WTC11 (cell line): ENCODE data around the gene LDLRAD4. TPM values are rescaled to one million over a fixed set of nuclear protein-coding genes. Genes with fewer than 3 reads are reported as not detected.

ENCODE experiments used
- ATAC-seq: fragments of 200-7000 bp; cut with Tn5 transposase; 2 replicates; pipeline ENCODE4 v1.10.0; 2021; ENCODE audit warnings: mild to moderate bottlenecking, moderate library complexity
- CTCF ChIA-PET: fragments of 300-600 bp; sonication (Branson Sonifier 250); formaldehyde crosslinking; loops from one replicate; lab custom pipeline; 2021; ENCODE audit warnings: antibody characterized with exemption; lab: Charles Lee
- POLR2A ChIA-PET: fragments of 350-600 bp; sonication (Branson Sonifier 250); formaldehyde crosslinking; loops from one replicate; lab custom pipeline; 2021; ENCODE audit warnings: antibody characterized with exemption; lab: Charles Lee
- DNase-seq: peaks from one replicate; pipeline ENCODE4 v3.0.0; 2021; ENCODE audit warnings: low spot score
- H3K27ac Mint-ChIP-seq: 2 replicates; pipeline ENCODE4 v1.8.0; 2021; ENCODE audit warnings: mixed read lengths
- H3K27me3 Mint-ChIP-seq: 2 replicates; pipeline ENCODE4 v1.8.0; 2021; ENCODE audit warnings: low read depth, mild to moderate bottlenecking, moderate library complexity, mixed read lengths
- H3K36me3 Mint-ChIP-seq: 2 replicates; pipeline ENCODE4 v1.8.0; 2021; ENCODE audit warnings: mixed read lengths
- H3K4me1 Mint-ChIP-seq: 2 replicates; pipeline ENCODE4 v1.8.0; 2022; ENCODE audit warnings: mixed read lengths
- H3K4me3 Mint-ChIP-seq: 2 replicates; pipeline ENCODE4 v1.8.0; 2021; ENCODE audit warnings: mild to moderate bottlenecking, moderate library complexity, mixed read lengths
- H3K9me3 Mint-ChIP-seq: 2 replicates; pipeline ENCODE4 v1.8.0; 2021; ENCODE audit warnings: mixed read lengths
- ATF1 ChIP-seq: sonication (generic); formaldehyde crosslinking; IDR thresholded peaks from 2 replicates; pipeline ENCODE4 v1.8.1; 2023; ENCODE audit warnings: mild to moderate bottlenecking, moderate library complexity, missing genetic modification reagents
- ATF3 ChIP-seq: sonication (generic); formaldehyde crosslinking; conservative IDR thresholded peaks from 2 replicates; pipeline ENCODE4 v1.8.1; 2022; ENCODE audit warnings: mild to moderate bottlenecking, missing genetic modification reagents
- CREB1 ChIP-seq: sonication (generic); formaldehyde crosslinking; IDR thresholded peaks from 2 replicates; pipeline ENCODE4 v1.8.0; 2023; ENCODE audit warnings: mild to moderate bottlenecking, missing genetic modification reagents
- CREM ChIP-seq: sonication (generic); formaldehyde crosslinking; IDR thresholded peaks from 2 replicates; pipeline ENCODE4 v1.8.1; 2022; ENCODE audit warnings: mild to moderate bottlenecking, missing genetic modification reagents, moderate library complexity
- E2F1 ChIP-seq: sonication (generic); formaldehyde crosslinking; IDR thresholded peaks from 2 replicates; pipeline ENCODE4 v1.8.0; 2022; ENCODE audit warnings: mild to moderate bottlenecking, missing genetic modification reagents
- GABPB1 ChIP-seq: sonication (generic); formaldehyde crosslinking; IDR thresholded peaks from 2 replicates; pipeline ENCODE4 v1.8.1; 2023; ENCODE audit warnings: mild to moderate bottlenecking, missing genetic modification reagents
- IRF2 ChIP-seq: sonication (generic); formaldehyde crosslinking; IDR thresholded peaks from 2 replicates; pipeline ENCODE4 v1.8.0; 2022; ENCODE audit warnings: low read depth, missing genetic modification reagents, borderline replicate concordance
- MLX ChIP-seq: sonication (generic); formaldehyde crosslinking; IDR thresholded peaks from 2 replicates; pipeline ENCODE4 v1.8.1; 2023; ENCODE audit warnings: mild to moderate bottlenecking, missing genetic modification reagents, moderate library complexity
- RELA ChIP-seq: sonication (generic); formaldehyde crosslinking; IDR thresholded peaks from 2 replicates; pipeline ENCODE4 v1.8.1; 2022; ENCODE audit warnings: missing genetic modification reagents, mild to moderate bottlenecking, borderline replicate concordance
- RORB ChIP-seq: fragments of 250-450 bp; sonication (Bioruptor Pico); IDR thresholded peaks from 2 replicates; pipeline ENCODE4 v1.9.0; 2021; ENCODE audit warnings: mild to moderate bottlenecking
- SMAD3 ChIP-seq: sonication (generic); formaldehyde crosslinking; IDR thresholded peaks from 2 replicates; pipeline ENCODE4 v1.8.0; 2022; ENCODE audit warnings: missing genetic modification reagents, mild to moderate bottlenecking, borderline replicate concordance
- TCF7 ChIP-seq: sonication (generic); formaldehyde crosslinking; IDR thresholded peaks from 2 replicates; pipeline ENCODE4 v1.8.0; 2022; ENCODE audit warnings: mild to moderate bottlenecking, low read depth, missing genetic modification reagents, moderate library complexity
- TEAD1 ChIP-seq: sonication (generic); formaldehyde crosslinking; IDR thresholded peaks from 2 replicates; pipeline ENCODE4 v1.8.0; 2022; ENCODE audit warnings: mild to moderate bottlenecking, missing genetic modification reagents
- USF2 ChIP-seq: sonication (generic); formaldehyde crosslinking; IDR thresholded peaks from 2 replicates; pipeline ENCODE4 v1.8.1; 2023; ENCODE audit warnings: mild to moderate bottlenecking, missing genetic modification reagents, moderate library complexity
- ZBTB21 ChIP-seq: sonication (generic); formaldehyde crosslinking; IDR thresholded peaks from 2 replicates; pipeline ENCODE4 v1.8.1; 2023; ENCODE audit warnings: mild to moderate bottlenecking, missing genetic modification reagents, borderline replicate concordance
- ZMAT4 ChIP-seq: fragments of 250-450 bp; sonication (Bioruptor Pico); IDR thresholded peaks from 2 replicates; pipeline ENCODE4 v1.9.0; 2021; ENCODE audit warnings: mild to moderate bottlenecking
- ZNF281 ChIP-seq: sonication (generic); formaldehyde crosslinking; IDR thresholded peaks from 2 replicates; pipeline ENCODE4 v1.8.0; 2023; ENCODE audit warnings: mild to moderate bottlenecking, missing genetic modification reagents
- ZNF317 ChIP-seq: sonication (generic); formaldehyde crosslinking; IDR thresholded peaks from 2 replicates; pipeline ENCODE4 v1.8.1; 2023; ENCODE audit warnings: low read depth, mild to moderate bottlenecking, moderate library complexity, missing genetic modification reagents, borderline replicate concordance
- ZNF423 ChIP-seq: fragments of 250-450 bp; sonication (Bioruptor Pico); IDR thresholded peaks from 2 replicates; pipeline ENCODE4 v2.1.2; 2022; ENCODE audit warnings: mild to moderate bottlenecking, moderate library complexity
- total RNA-seq: library from RNA; stranded (reverse); gene quantifications from 3 replicates; pipeline ENCODE4 v1.2.3, GENCODE V29; 2021
- TF ChIP-seq, protein P1 (sequence below): fragments of 250-450 bp; sonication (Bioruptor Pico); IDR thresholded peaks from 2 replicates; pipeline ENCODE4 v1.8.0; 2021; ENCODE audit warnings: mild to moderate bottlenecking
- TF ChIP-seq, protein P2 (sequence below): fragments of 250-450 bp; sonication (Bioruptor Pico); IDR thresholded peaks from 2 replicates; pipeline ENCODE4 v1.9.0; 2021; ENCODE audit warnings: mild to moderate bottlenecking, borderline replicate concordance
- TF ChIP-seq, protein P3 (sequence below): fragments of 250-450 bp; sonication (Bioruptor Pico); IDR thresholded peaks from 2 replicates; pipeline ENCODE4 v1.9.0; 2021; ENCODE audit warnings: moderate library complexity, mild to moderate bottlenecking, inconsistent platforms, borderline replicate concordance

Gene LDLRAD4
- total RNA-seq, 1 experiment from 2014 or later: 6.2 TPM

DNA sequence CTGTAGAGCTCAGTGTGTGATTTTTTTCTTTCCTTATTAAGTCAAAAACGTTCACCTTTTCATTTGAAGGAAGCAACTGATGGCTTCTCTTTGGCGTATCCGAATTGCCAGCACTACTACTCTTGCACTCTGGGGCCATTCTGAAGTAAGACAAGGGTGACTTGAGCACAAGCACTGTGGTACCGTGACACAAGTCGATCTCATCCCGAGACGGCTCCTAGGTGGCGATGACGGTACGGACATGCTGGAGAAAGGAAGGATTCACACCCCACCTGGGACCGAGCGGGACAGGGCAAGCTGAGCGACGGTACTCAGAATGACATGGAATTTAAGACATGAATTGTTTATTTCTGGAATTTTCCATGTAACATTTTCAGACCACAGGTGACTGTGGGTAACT, 36.8 kb upstream of the LDLRAD4 start:
- DNase-seq: no peak
- TF ChIP-seq MLX (CRISPR knock-in tag) (no peak), RELA (CRISPR knock-in tag) (no peak), TEAD1 (CRISPR knock-in tag) (no peak), CREB1 (CRISPR knock-in tag) (no peak), CREM (CRISPR knock-in tag) (no peak), ATF3 (no peak), ZNF317 (CRISPR knock-in tag) (no peak), SMAD3 (CRISPR knock-in tag) (no peak), ZNF281 (no peak), RORB (CRISPR knock-in tag) (no peak), TCF7 (CRISPR knock-in tag) (no peak), IRF2 (CRISPR knock-in tag) (no peak), ZBTB21 (CRISPR knock-in tag) (no peak), GABPB1 (CRISPR knock-in tag) (no peak)
- TF ChIP-seq, protein P1, sequence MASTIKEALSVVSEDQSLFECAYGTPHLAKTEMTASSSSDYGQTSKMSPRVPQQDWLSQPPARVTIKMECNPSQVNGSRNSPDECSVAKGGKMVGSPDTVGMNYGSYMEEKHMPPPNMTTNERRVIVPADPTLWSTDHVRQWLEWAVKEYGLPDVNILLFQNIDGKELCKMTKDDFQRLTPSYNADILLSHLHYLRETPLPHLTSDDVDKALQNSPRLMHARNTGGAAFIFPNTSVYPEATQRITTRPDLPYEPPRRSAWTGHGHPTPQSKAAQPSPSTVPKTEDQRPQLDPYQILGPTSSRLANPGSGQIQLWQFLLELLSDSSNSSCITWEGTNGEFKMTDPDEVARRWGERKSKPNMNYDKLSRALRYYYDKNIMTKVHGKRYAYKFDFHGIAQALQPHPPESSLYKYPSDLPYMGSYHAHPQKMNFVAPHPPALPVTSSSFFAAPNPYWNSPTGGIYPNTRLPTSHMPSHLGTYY (CRISPR knock-in tag): no peak
- H3K9me3 Mint-ChIP-seq: no peaks in the 10 kb centered on the region
- H3K27me3 Mint-ChIP-seq: peaks cover 48% of the 10 kb centered on the region
- H3K36me3 Mint-ChIP-seq: no peaks in the 10 kb centered on the region
- ATAC-seq: peak; percentile 55
- POLR2A ChIA-PET: no interaction called here
- H3K4me3 Mint-ChIP-seq: no peak overlapping the region
- CTCF ChIA-PET: interaction anchor here (0.7 to 2.1 kb wide), 7 partner anchors 8 to 349 kb away, joined by 3 to 6 read pairs (median 4); no protein-coding TSS in a partner anchor
- peaks cover 28% of the 10 kb centered on the region for H3K4me1 Mint-ChIP-seq
- no peak overlapping the region; the same call in 1 of the 2 replicates for H3K27ac Mint-ChIP-seq

DNA sequence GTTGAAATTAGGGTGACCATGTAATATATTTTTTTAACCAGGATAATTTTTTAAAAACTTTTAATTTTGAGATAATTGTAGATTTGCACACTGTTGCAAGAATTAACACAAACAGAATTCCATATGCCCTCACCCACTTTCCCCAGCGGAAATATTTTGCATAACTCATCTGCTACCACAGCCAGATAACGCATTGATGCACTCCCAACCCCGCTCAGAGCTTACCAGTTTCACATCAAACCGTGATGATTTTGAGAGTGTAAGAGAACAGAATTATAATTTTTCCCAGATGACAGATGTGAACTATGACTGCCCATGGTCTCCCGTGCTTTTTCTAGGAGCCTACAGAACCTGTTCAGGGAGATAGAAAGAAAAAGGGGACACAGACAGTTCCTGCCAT, 35.2 kb upstream of the LDLRAD4 start:
- Mint-ChIP-seq H3K27me3 (peaks cover 48% of the 10 kb centered on the region), H3K4me3 (no peak overlapping the region), H3K9me3 (no peaks in the 10 kb centered on the region), H3K27ac (no peak overlapping the region), H3K4me1 (peaks cover 28% of the 10 kb centered on the region), H3K36me3 (no peaks in the 10 kb centered on the region)
- ATAC-seq (no peak), DNase-seq (no peak)
- POLR2A ChIA-PET: interaction anchor here (0.6 kb wide), 1 partner anchor 317 kb away, joined by 3 read pairs; no protein-coding TSS in a partner anchor
- CTCF ChIA-PET: interaction anchor here (2.1 kb wide), 1 partner anchor 10 kb away, joined by 4 read pairs; no protein-coding TSS in a partner anchor
- TF ChIP-seq RELA (CRISPR knock-in tag) (no peak), ZNF317 (CRISPR knock-in tag) (no peak), IRF2 (CRISPR knock-in tag) (no peak), USF2 (CRISPR knock-in tag) (no peak), ZMAT4 (CRISPR knock-in tag) (no peak), E2F1 (CRISPR knock-in tag) (no peak), ZNF423 (CRISPR knock-in tag) (no peak), ATF1 (CRISPR knock-in tag) (no peak)
- TF ChIP-seq, protein P2, sequence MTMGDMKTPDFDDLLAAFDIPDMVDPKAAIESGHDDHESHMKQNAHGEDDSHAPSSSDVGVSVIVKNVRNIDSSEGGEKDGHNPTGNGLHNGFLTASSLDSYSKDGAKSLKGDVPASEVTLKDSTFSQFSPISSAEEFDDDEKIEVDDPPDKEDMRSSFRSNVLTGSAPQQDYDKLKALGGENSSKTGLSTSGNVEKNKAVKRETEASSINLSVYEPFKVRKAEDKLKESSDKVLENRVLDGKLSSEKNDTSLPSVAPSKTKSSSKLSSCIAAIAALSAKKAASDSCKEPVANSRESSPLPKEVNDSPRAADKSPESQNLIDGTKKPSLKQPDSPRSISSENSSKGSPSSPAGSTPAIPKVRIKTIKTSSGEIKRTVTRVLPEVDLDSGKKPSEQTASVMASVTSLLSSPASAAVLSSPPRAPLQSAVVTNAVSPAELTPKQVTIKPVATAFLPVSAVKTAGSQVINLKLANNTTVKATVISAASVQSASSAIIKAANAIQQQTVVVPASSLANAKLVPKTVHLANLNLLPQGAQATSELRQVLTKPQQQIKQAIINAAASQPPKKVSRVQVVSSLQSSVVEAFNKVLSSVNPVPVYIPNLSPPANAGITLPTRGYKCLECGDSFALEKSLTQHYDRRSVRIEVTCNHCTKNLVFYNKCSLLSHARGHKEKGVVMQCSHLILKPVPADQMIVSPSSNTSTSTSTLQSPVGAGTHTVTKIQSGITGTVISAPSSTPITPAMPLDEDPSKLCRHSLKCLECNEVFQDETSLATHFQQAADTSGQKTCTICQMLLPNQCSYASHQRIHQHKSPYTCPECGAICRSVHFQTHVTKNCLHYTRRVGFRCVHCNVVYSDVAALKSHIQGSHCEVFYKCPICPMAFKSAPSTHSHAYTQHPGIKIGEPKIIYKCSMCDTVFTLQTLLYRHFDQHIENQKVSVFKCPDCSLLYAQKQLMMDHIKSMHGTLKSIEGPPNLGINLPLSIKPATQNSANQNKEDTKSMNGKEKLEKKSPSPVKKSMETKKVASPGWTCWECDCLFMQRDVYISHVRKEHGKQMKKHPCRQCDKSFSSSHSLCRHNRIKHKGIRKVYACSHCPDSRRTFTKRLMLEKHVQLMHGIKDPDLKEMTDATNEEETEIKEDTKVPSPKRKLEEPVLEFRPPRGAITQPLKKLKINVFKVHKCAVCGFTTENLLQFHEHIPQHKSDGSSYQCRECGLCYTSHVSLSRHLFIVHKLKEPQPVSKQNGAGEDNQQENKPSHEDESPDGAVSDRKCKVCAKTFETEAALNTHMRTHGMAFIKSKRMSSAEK (CRISPR knock-in tag): no peak
- TF ChIP-seq, protein P3, sequence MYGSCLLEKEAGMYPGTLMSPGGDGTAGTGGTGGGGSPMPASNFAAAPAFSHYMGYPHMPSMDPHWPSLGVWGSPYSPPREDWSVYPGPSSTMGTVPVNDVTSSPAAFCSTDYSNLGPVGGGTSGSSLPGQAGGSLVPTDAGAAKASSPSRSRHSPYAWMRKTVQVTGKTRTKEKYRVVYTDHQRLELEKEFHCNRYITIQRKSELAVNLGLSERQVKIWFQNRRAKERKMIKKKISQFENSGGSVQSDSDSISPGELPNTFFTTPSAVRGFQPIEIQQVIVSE (CRISPR knock-in tag): no peak
